DOHH2 (cell line): ENCODE measurements around the gene ZBTB43.

Experiments used
- EZH2phosphoT487 ChIP-seq: fragments of 200-600 bp; sonication (generic); IDR thresholded peaks from 2 replicates; pipeline ENCODE4 v1.6.1; 2017; ENCODE audit warnings: borderline replicate concordance, mild to moderate bottlenecking, antibody characterized with exemption, low read length, moderate library complexity, mixed read lengths
- TF ChIP-seq, protein P1 (sequence below): fragments of 200-600 bp; sonication (generic); IDR thresholded peaks from one replicate; pipeline ENCODE4 v1.5.1; 2014; ENCODE audit warnings: antibody characterized with exemption, mild to moderate bottlenecking, low read depth, low read length; ENCODE audit not compliant: poor library complexity, severe bottlenecking

DNA sequence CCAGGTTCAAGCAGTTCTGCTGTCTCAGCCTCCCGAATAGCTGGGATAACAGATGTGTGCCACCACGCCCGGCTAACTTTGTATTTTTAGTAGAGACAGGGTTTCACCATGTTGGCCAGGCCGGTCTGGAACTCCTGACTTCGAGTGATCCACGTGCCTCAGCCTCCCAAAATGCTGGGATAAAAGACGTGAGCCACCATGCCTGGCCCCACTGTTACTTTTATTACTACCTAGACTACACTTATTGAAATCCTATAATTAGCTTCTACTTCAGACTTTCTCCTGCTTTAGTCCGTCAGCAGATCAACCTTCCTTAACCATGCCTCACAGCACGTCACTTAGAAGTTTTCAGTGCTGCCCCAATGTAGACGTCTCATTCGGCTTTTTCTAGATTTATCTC is 8.2 kb downstream of the ZBTB43 start:
- TF ChIP-seq, protein P1, sequence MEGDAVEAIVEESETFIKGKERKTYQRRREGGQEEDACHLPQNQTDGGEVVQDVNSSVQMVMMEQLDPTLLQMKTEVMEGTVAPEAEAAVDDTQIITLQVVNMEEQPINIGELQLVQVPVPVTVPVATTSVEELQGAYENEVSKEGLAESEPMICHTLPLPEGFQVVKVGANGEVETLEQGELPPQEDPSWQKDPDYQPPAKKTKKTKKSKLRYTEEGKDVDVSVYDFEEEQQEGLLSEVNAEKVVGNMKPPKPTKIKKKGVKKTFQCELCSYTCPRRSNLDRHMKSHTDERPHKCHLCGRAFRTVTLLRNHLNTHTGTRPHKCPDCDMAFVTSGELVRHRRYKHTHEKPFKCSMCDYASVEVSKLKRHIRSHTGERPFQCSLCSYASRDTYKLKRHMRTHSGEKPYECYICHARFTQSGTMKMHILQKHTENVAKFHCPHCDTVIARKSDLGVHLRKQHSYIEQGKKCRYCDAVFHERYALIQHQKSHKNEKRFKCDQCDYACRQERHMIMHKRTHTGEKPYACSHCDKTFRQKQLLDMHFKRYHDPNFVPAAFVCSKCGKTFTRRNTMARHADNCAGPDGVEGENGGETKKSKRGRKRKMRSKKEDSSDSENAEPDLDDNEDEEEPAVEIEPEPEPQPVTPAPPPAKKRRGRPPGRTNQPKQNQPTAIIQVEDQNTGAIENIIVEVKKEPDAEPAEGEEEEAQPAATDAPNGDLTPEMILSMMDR, result no peak
- TF ChIP-seq EZH2phosphoT487, result no peak
